GM21528 (cell line): ENCODE results near the gene CRACR2A.

Source experiments
- ATAC-seq: cut with Tn5 transposase; IDR thresholded peaks from one replicate; pipeline ENCODE4 v1.9.1; 2021; ENCODE audit warnings: mild to moderate bottlenecking, moderate library complexity; ENCODE audit not compliant: unreplicated experiment, low FRiP score

The CRACR2A gene

DNA sequence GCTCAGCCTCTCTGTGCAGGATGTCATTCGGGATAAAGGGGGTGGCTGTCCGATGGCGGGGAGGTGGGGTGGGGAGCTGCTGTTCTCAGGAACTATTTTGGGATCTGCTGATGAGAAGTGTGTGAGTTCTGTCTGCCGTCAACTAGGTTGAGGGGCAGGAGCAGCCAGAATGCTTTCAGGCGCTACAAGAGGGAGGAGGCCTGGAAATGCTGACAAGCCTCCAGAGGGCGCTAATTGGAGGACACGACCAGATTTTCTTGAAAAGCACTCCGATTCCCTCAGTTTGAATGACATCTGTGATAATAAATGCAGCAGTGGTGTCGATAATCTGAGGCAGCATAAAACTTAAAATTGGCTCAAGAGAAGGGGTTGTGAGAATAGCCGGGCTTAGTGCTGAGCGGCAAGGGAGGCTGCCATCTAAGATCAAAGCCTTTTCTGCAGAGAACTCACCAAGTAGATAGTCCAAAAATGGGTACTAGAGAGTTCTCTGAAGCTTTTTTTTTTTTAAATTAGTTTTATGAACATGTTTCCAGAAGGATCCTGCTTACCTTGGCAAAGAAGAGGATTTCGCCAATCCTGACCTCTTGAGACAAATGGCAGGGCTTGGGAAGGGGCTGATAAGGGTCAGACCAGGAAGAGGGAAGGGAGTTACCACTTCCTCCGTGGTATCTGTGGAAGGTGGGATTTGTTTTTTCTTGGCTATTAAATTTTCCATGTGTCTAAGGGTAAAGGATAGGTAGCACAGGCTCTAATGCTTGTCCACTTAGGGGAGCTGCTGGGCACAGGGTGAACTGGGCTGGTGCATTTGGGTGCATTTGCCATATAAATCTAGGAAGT lies 94.4 kb downstream of the CRACR2A start:
- no peak for ATAC-seq

DNA sequence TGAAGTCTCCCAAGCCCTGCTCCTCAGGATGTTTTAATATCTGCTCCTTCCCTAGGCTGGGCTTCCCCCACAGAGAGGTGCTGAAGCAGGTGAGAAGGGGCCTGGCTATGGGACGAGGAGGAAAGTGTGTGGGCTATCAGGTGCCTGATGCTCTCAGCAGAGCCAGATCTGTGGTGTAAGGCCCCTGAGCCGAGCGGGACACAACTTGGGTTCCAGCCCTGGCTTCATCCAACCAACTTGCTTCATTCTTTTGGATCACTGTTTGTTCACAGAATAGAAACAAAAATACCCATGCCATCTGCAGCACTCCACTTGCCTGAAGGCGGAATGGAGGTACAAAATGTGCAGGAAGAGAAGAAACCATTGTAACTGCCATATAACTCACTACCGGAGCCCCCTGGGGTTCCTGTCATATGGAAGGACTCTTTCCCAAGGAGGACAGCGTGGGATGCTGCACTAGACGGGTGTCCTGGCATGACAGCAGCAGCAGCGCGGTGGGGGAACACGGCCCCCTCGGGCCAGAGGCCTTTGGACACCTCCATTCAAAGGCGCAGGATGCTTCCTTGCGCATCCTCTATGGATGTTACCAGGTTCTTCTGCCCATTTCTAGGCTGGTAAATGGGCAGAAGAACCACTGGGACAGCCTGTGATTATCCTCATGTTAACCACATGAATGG lies 95.8 kb downstream of the CRACR2A start:
- no peak for ATAC-seq

DNA sequence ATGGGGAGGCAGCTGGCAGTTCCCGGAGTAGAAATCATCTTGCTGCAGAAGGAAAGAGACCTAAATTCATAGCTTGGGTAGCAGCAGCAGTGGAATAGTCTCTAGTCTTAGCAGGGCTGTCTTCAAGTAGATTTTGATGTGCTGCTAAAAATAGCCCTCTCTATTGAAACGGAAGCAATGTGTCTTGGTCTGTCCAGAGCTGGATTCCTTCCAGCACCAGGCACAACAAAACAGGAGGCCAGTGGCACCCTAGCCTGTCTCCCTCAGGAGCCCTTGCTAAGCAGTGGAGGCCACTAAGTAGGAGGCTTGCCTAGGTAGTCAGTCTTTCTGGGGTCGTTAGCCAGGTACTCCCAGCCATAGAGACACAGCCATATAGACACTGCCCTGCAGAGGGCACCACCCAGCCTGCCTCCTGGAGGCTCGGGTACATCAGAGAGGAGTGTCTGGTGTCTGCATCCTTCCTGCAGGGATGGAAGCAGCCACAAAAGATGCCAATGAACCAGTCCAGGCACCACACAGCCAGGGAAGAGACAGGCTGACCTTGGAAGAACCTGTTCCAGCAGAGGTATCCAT lies 97.5 kb downstream of the CRACR2A start:
- ATAC-seq, result no peak

DNA sequence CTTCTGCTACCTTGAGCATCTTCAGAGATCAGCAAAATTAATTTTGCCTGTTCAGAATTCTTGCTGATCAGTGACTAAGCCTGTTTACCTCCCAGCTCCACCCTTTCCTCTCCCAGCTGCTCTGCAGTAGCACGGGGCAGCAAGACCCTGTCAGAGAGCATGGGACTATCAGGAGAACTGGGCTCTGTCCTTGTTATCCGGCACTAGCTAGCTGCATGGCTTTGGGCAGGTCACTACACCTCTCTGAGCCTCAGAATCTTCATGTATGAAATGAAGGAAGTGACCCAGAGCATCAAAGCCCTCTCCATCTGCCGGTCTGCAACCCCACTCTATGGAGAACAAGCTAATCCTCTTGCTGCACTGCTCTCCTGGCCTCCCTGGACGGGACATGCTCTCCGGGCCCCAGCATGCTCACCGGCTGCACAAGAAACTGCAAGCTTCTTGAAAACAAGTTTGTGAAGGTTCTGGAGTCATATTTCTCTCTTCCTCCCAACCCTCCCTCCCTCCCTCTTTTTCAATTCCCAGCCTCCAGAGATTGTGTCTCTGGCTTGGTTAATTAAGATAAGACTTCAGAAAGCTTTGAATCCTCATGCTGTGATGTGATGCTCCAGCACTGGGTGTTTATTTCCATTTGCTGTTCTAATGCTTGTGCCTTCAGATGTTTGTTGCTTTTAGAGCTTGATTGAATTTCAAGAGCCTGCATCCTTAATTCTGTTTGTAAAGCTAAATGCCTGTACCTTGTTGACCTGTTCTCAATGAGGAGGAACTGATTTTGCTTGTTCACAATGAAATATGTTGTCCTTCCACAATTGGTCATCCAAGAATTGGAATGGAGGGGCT lies 101.1 kb downstream of the CRACR2A start:
- ATAC-seq, result no peak

DNA sequence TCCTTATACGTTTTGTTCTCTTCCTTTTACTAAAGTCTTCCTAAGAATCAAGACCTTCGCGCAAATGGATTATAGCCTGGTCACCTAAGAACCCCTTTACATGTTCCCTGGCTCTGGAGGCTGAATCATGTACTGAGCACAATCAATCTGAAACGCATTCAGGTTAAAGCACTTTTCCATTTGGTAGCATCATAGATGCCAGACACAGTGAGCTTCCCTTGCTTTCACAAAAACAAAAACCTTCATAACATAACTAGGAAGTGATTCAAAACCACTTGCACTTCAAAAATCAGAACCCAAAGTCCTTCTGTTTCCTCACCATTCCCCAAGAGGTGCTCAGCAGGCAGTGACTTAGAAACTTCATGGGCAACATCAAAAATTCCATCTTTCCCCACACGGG lies 105.4 kb downstream of the CRACR2A start:
- ATAC-seq, result no peak

DNA sequence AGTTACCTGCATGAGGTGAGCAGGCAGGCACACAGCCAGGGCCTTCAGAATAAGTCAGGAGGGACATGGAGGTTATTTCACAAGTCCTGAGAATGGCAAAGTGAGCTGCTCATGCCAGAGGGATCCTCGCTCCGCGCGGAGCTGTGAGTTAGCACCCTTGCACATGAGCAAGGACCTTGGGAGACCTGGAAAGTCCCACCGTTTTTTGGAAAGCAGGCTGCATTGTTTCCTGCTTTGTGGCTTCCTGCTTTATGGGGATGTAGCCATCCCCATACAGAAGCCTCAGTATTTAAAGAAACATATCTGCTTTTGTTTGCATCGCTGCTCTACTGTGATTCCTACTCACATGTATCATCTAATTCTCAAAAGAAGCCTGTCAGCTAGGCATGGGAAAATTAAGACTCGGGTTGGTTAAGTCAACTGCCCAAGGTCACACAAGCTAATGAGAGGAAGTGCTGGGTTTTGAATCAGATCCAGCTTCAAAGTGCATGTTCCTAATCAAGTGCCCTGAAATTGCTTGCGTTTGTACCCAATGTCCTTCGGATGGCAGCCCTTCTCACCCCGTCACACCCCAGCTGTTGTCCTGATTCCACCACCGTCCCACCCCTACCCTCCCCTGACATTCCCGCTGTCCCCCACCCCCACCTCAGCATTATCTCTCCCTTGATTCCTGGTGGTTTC lies 106.2 kb downstream of the CRACR2A start:
- ATAC-seq, result no peak

DNA sequence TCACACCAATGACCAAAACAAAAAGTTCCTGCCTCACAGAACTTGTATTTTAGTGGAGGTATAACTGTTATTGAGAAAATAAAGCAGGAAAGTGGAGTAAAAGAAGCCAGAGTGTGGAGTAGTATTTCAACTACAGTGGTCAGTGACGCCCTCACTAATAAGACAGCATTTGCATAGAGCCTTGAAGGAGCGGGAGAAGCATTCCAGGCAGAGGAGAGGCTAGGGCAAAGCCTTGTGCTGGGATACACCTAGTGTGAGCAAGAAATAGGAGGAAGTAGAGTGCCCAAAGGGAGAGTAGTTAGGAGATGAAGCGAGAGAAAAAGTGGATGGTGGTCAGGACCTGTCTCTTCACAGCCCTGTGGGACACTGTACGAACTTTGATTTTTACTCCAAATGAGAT lies 107.8 kb downstream of the CRACR2A start:
- no peak for ATAC-seq

DNA sequence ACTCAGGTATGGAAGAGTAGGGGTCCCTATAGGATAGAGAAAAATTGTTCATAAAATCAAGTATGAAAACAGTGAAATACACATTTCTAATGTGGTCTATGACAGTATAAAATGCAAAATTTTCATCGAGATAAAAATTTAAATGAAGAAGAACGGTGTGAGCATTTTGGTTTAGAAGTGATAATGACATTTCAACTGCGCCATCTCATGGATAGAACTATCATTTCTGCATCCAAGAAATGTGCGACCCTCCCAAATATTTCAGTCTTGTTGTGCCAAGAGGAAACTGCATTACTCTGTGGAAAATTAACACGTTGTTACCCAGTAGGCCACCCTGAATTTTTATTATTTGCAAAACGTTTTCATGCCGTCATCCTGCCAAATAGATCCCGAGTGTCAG lies 108.8 kb downstream of the CRACR2A start:
- no peak for ATAC-seq

DNA sequence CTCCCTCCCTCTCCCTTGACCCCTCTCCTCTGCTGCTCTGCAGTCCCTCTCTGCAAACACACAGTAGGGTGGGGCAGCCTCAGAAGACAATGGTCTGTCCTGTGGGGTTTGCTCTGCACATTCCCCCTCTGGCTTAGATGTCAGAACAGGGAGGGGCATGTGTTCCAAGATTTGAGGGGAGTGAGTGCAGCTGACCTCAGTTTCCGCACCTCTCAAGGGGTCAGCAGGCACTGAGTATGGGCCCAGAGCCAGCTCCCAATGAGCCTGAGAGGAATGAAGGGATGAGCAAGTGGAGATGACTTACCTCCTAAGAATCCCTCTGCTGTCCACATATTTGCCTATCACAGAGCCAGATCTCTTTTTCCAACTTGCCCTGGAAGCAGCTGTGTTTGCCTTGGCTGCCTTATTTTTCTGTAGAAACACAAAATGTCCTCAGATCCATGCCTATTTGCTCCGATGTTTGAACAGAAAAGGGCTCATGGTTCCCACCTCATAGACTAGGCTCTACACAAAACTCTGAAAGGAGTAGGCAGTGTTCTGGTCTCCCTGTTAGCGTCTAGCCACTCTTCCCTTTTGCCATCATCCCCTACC lies 111.4 kb downstream of the CRACR2A start:
- no peak for ATAC-seq

DNA sequence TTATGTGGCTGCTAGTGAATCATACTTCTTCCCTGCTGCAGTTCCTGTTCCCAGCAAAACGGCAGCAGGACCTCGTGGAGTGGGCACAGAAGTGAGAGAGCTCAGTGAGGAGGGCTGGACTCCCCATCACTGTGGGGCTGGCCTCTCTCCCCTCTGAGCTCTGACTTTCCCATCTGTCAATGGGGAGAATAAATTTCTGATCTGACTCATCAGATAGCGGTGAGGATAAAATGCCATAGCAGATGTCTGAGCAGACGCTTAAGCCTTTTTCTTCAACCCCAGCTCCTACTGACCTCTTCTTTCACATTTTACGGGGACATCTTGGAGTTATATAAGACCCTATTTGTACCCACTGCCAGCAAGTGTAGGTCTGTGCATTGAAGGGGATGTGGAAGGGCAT lies 116.6 kb downstream of the CRACR2A start:
- ATAC-seq, result no peak

DNA sequence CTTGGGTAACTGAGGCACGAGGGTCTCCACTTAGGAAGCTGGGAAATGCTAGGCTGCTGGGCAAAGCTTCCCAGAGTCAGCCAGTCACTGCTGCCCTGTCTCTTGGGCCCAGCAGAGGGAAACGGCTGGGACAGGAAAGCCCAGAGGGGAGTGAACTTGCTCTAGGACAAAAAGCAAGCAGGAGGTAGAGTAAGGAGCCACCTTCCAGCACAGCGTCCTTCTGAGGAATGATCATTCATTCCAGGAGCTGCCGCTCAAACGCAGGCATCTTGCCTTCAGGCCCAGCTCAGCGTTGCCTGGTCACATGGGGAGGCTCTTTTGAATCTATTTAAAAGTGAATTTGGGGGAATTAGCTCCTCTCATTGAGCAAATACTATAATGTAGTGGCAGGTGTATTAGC lies 118.6 kb downstream of the CRACR2A start:
- no peak for ATAC-seq

DNA sequence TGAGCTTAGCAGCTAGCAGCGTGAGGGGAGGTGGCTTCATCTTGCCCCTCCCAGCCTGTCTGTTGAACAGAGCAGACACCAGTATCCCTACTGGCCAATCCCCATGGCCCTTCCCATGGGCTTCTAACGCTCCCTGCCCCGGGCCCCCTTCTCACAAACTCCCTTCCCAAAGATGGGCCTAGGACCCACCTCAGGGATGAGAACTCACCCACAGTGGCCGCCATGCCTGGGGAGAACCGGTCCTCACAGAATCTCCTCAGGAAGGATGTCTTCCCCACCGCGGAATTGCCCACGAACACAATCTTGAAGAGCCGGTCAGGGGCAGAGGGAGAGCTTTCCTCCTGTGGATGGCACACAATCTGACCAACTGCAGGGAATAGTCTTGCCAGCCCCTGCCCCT lies 119.5 kb downstream of the CRACR2A start:
- no peak for ATAC-seq

DNA sequence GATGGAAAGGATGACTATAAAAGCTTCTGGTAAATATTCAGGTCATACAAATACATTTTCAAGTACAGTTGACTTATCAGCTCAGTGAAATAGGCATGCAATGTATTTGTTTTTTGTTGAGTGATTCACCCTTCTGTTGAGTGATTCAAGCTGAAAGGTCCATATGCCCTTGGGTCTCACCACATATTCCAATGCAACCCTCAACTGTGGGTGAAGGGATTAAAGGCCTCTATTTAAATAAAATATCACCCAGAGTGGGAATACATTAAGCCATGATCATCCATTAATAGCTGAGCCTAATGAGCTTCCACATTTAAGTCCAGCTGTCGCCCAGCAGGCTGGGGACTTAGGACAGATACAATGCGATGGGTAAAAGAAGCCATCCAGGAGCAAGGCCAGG lies 120.2 kb downstream of the CRACR2A start:
- ATAC-seq, result no peak

DNA sequence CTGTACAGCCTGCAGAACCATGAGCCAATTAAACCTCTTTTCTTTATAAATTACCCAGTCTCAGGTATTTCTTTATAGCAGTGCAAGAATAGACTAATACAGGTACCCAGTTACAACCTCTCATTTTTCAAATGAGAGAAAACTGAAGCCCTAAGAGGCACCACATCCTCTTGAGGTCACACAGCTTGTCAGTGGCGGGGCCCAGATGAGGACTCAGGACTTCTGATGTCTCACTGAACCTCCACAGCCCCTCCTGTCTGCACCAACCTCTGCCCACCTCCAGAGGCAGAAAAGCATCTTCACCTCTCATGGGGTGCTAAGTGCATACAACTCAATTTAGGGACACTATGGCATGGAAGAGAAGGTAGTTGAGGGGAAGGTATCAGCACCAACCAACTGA lies 120.7 kb downstream of the CRACR2A start:
- no peak for ATAC-seq

DNA sequence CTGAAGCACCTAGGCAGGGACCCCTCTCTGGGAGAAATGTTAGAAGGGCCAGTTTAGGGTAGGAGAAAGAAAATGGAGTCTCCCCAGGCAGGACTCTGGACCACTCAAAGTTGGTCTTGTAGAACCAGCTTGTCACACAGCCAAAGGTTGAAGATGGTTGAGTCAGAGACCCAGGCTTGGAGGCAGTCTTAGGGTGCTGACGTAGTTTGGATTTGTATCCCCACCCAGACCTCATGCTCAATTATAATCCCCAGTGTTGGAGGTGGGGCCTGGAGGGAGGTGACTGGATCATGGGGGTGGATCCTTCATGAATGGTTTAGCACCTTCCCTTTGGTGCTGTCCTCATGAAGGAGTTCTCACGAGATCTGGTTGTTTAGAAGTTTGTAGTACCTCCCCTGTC lies 121.2 kb downstream of the CRACR2A start:
- ATAC-seq, result no peak

DNA sequence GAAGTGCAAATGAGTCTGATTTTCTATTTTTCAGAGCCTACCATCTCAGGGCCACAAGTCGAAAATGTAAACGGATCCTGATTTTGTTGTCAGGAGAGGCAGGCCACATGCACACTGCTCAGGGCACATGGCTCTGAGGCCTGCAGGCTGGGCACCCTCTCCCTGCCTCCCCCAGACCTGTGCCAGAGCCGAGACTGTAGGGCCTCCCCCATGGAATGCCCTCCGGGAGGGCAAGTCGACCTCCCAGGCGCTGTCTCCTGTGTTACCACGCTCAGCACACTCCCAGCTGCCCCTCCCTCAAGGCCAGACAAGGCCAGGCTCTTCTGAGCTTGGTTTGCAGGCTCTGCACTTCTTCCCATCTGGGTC lies 121.7 kb downstream of the CRACR2A start:
- ATAC-seq, result no peak

DNA sequence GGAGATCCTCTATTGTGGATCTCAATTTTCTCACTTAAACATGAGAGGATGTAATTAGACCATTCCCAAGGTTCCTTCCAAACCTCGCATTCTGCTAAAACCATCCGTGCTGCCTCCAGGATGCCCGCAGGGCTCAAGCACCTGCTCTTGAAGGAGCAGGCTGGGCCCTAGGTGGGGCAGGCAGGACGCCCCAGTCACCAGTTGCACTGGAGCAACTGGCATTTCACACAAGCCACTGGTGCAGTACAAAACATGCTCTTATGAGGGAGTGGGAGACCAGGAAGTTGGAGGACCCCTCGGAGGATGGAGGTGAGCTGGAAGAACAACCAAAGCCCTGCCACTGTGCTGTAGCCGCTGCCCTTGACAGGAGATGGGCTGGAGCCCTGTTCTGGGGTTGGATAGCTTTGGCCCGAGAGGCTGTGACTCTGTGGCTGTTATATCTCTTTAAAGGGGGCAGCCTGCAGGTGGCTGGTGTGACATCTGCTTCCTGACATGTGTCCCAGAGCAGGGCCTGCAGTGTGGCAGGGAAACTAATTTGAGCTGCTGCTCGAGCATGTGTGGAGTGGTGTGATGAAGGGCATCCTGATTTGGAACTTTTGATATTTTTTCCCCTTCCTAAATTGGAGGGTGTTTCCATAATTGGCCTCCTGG lies 122.2 kb downstream of the CRACR2A start:
- no peak for ATAC-seq

DNA sequence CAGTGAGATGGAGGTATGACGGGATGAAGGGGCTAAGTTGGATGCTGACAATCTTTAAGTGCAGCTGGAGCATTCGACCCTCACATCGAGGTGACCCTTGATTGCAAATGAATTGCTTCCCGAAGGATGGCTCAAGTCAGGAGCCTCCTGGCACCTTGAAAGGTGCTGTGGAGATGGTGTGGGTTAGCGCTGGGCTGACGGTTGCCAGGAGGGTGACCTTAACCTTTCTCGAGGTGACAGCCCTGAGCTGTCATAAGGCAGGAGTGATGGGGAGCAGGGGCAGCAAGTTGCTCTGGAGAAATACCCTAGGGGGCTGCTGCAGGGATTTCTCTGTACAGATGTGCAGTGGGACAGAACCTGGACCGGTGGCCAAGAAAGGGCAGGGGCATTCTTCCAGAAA lies 122.8 kb downstream of the CRACR2A start:
- no peak for ATAC-seq

DNA sequence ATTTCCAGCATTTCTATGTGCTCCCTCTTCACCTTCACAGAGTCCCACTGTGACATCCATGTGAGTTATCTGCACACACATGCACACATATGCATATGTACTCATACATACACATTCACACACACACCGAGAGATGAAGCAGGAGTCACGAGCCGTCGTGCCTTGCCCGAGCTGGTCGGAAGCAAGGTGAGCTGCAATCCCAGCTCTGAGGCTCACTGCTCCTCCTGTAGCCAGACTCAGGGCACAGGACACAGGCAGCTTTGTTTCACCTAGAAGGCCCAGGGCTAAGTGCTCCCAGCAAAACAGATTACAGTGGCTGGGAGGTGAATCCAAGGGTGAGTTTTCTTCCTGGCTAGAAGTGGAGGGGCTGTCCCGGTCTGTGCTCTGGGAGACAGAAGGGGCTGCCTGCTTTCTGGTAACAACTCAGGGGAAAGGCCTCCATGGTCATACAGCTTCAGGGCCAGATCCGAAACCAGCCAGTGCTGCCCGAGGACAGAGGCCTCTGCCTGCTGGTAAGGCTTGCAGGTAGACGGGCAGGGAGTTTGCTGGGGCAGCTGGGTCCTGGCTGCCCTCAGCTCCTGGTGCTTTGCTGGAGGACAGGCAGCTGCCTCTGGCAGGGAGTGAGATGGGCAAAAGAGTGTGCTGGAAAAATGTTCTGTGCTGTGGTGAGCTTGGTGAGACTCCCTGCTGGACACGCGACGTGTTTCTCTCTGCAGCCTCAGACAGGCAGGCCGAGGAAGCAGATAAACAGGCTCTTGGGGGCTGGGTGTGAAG lies 123.7 kb downstream of the CRACR2A start:
- ATAC-seq, result no peak
